ENCODE measurements around the gene PIP5K1A.

DNA sequence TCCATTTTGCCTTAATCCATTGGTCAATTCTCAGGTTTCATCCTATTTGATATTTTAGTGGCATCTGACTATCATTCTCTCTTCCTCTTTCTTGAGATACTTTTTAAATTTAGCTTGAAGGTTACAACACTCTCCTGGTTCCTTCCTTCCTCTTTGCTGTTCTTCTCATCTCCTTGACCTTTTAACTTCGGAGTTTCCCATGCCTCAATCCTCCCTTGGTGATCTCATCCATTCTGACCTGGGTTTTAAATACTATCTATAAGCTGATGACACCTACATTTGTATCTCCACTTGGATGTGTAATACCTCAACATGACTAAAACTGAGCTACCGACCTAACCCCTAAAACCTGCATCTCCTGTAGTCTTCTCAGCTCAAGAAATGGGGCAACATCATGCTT lies 78.9 kb downstream of the PIP5K1A start:
- no peak for TF ChIP-seq POLR2A (IDR thresholded peaks at IDR 0.05)
- TF ChIP-seq, protein P1, sequence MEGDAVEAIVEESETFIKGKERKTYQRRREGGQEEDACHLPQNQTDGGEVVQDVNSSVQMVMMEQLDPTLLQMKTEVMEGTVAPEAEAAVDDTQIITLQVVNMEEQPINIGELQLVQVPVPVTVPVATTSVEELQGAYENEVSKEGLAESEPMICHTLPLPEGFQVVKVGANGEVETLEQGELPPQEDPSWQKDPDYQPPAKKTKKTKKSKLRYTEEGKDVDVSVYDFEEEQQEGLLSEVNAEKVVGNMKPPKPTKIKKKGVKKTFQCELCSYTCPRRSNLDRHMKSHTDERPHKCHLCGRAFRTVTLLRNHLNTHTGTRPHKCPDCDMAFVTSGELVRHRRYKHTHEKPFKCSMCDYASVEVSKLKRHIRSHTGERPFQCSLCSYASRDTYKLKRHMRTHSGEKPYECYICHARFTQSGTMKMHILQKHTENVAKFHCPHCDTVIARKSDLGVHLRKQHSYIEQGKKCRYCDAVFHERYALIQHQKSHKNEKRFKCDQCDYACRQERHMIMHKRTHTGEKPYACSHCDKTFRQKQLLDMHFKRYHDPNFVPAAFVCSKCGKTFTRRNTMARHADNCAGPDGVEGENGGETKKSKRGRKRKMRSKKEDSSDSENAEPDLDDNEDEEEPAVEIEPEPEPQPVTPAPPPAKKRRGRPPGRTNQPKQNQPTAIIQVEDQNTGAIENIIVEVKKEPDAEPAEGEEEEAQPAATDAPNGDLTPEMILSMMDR (IDR thresholded peaks at IDR 0.05) = no peak
